NT2/D1 (cell line): ENCODE data around the gene IGFBP1.

ENCODE experiments used
- SUZ12 ChIP-seq: IDR thresholded peaks from 2 replicates; pipeline ENCODE4 v1.6.1; 2011; ENCODE audit not compliant: insufficient read length, insufficient read depth; ENCODE audit errors: extremely low read depth
- YY1 ChIP-seq: IDR thresholded peaks from 2 replicates; pipeline ENCODE4 v1.6.1; 2011; ENCODE audit not compliant: insufficient read length, insufficient read depth
- ZNF274 ChIP-seq: IDR thresholded peaks from 2 replicates; pipeline ENCODE4 v1.6.1; 2011; ENCODE audit warnings: mild to moderate bottlenecking, low read depth, low read length

- TF ChIP-seq ZNF274 (no peak), SUZ12 (no peak), YY1 (no peak)
Observed at GRCh38 chr7:45915606-45916005, 27.3 kb downstream of the IGFBP1 start.
